ENCODE results near the gene SCYGR5.

The SCYGR5 gene

GRCh38 chr2:227707390-227707789, 40.8 kb downstream of the SCYGR5 start:
- no peak for TF ChIP-seq CTCF (IDR thresholded peaks at IDR 0.05)
- H3K36me3 Mint-ChIP-seq (ENCODE audit: low read depth): no peaks in the 10 kb centered on the region
- DNase-seq: no peak
- H3K4me1 Mint-ChIP-seq: no peaks in the 10 kb centered on the region
- H3K4me3 Mint-ChIP-seq: no peak overlapping the region
- H3K27me3 Mint-ChIP-seq (ENCODE audit: low read depth, poor library complexity): peaks cover 7% of the 10 kb centered on the region
- H3K9me3 Mint-ChIP-seq: peaks cover 4% of the 10 kb centered on the region
- no peak overlapping the region for H3K27ac Mint-ChIP-seq

- DNase-seq: no peak
- H3K9me3 Mint-ChIP-seq: no peaks in the 10 kb centered on the region
- TF ChIP-seq CTCF (IDR thresholded peaks at IDR 0.05): no peak
- H3K36me3 Mint-ChIP-seq (ENCODE audit: low read depth): no peaks in the 10 kb centered on the region
- no peak overlapping the region for H3K4me3 Mint-ChIP-seq
- H3K4me1 Mint-ChIP-seq: no peaks in the 10 kb centered on the region
- H3K27ac Mint-ChIP-seq: no peak overlapping the region
- peaks cover 15% of the 10 kb centered on the region for H3K27me3 Mint-ChIP-seq (ENCODE audit: low read depth, poor library complexity)
Observed at GRCh38 chr2:227710986-227711385, 44.4 kb downstream of the SCYGR5 start.

DNA sequence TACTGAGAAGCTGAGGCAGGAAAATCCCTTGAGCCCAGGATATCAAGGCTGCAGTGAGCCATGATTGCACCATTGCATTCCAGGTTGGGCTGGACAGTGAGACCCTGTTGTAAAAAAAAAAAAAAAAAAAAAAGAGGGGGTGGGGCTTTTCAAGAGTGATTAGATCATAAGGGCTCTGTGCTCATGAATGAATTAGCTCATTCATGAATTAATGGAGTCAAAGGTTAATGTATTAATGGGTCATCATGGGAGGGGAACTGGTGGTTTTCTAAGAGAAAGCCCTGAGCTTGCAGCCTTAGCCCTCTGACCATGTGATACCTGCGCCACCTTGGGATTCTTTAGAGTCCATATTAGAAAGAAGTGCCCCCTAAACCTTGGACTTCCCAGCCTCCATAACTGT, 46.7 kb downstream of the SCYGR5 start:
- H3K27ac Mint-ChIP-seq: no peak overlapping the region
- DNase-seq: no peak
- H3K36me3 Mint-ChIP-seq (ENCODE audit: low read depth): no peaks in the 10 kb centered on the region
- no peaks in the 10 kb centered on the region for H3K9me3 Mint-ChIP-seq
- no peak for TF ChIP-seq CTCF (IDR thresholded peaks at IDR 0.05)
- no peak overlapping the region for H3K4me3 Mint-ChIP-seq
- H3K4me1 Mint-ChIP-seq: no peaks in the 10 kb centered on the region
- H3K27me3 Mint-ChIP-seq (ENCODE audit: low read depth, poor library complexity): peaks cover 34% of the 10 kb centered on the region

GRCh38 chr2:227716501-227716900, 49.9 kb downstream of the SCYGR5 start:
- Mint-ChIP-seq H3K4me1 (no peaks in the 10 kb centered on the region), H3K27me3 (ENCODE audit: low read depth, poor library complexity) (peaks cover 38% of the 10 kb centered on the region), H3K4me3 (no peak overlapping the region), H3K36me3 (ENCODE audit: low read depth) (no peaks in the 10 kb centered on the region), H3K9me3 (no peaks in the 10 kb centered on the region), H3K27ac (no peak overlapping the region)
- no peak for DNase-seq
- TF ChIP-seq CTCF (IDR thresholded peaks at IDR 0.05): no peak

Data from nephron progenitor cell (in vitro differentiated cells).